ENCODE data around the gene ERG.

GRCh38 chr21:38498057-38498833 is at the start of gene ERG:
- TF ChIP-seq CTCF (IDR thresholded peaks at IDR 0.05) (no peak), EZH2 (IDR thresholded peaks at IDR 0.05) (no peak)

Measured in neural progenitor cell (in vitro differentiated cells).